OCI-LY3 (cell line): ENCODE measurements around the gene NMBR.

ENCODE experiments used
- EZH2phosphoT487 ChIP-seq: fragments of 200-600 bp; shearing (Covaris generic); IDR thresholded peaks from 2 replicates; pipeline ENCODE4 v1.6.1; 2018; ENCODE audit warnings: antibody characterized with exemption, mixed run types, low read depth
- TF ChIP-seq, protein P1 (sequence below): fragments of 200-600, 300-600 bp; sonication (generic); IDR thresholded peaks from 2 replicates; pipeline ENCODE4 v1.5.1; 2014; ENCODE audit warnings: antibody characterized with exemption, low read length, low read depth

DNA sequence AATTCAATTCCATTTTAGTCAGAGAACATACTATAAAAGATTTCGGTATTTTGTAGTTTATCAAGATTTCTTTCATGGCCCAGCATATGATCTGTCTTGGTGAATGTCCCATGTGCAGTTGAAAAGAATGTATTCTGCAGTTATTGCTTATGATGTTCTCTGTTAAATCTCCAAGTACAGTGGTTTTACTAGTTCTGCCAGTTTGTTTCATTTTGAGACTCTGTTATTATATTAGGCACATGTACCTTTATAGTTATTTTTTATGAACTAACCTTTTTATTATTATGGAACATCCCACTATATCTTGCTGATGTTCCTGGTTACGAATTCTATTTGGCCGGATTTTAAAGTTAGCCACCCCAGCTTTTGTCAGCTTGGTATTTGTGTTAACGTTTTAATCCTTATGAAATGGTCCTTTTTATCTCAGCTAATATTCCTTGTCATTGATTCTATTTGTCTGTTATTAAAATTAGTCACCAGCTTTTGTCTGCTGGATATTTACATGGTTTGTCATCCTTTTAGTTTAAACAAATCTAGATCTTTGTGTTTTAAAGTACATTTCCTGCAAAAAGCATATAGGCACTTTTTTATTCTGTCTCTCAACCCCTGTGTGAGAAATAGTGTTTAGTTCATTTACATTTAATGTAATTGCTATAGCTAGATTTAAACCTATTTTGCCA lies 49.1 kb upstream of the NMBR start:
- TF ChIP-seq EZH2phosphoT487: no peak
- TF ChIP-seq, protein P1, sequence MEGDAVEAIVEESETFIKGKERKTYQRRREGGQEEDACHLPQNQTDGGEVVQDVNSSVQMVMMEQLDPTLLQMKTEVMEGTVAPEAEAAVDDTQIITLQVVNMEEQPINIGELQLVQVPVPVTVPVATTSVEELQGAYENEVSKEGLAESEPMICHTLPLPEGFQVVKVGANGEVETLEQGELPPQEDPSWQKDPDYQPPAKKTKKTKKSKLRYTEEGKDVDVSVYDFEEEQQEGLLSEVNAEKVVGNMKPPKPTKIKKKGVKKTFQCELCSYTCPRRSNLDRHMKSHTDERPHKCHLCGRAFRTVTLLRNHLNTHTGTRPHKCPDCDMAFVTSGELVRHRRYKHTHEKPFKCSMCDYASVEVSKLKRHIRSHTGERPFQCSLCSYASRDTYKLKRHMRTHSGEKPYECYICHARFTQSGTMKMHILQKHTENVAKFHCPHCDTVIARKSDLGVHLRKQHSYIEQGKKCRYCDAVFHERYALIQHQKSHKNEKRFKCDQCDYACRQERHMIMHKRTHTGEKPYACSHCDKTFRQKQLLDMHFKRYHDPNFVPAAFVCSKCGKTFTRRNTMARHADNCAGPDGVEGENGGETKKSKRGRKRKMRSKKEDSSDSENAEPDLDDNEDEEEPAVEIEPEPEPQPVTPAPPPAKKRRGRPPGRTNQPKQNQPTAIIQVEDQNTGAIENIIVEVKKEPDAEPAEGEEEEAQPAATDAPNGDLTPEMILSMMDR: no peak
